Heart left ventricle (tissue), 16 donors: ENCODE data around the gene SH3BP2. TPM values are rescaled to one million over a fixed set of nuclear protein-coding genes. Genes with fewer than 3 reads are reported as not detected.

Experiments
- ATAC-seq, 4 donors: fragments of 200-7000 bp; cut with Tn5 transposase; one replicate each; pipeline ENCODE4 v1.9.1; 2020 to 2022; ENCODE audit warnings: moderate library complexity in 4 of 4, mild to moderate bottlenecking in 3 of 4, moderate number of reproducible peaks in 1 of 4
- DNase-seq, 5 donors: peaks; one replicate each; pipeline ENCODE4 v3.0.0-alpha.2; 2020
- H3K27ac ChIP-seq, 12 donors: fragments of 200-600 bp; sonication (generic) in 4 of 12; one replicate each; pipeline versions ENCODE4 v1.5.0 to v1.8.0; 2016 to 2022; ENCODE audit warnings: mild to moderate bottlenecking in 2 of 12
- H3K27me3 ChIP-seq, 9 donors: fragments of 200-600 bp; sonication (generic) in 2 of 9; one replicate each; pipeline versions ENCODE4 v1.5.1 to v1.8.0; 2016 to 2022; ENCODE audit warnings: mild to moderate bottlenecking in 3 of 9
- H3K36me3 ChIP-seq, 9 donors: fragments of 200-600 bp; sonication (generic) in 2 of 9; one replicate each; pipeline versions ENCODE4 v1.5.0 to v1.8.0; 2018 to 2022; ENCODE audit warnings: mild to moderate bottlenecking in 2 of 9
- H3K4me1 ChIP-seq, 12 donors: fragments of 200-600 bp; sonication (generic) in 4 of 12; one replicate each; pipeline versions ENCODE4 v1.5.0 to v1.8.0; 2016 to 2022; ENCODE audit warnings: mild to moderate bottlenecking in 3 of 12
- H3K4me3 ChIP-seq, 12 donors: fragments of 200-600 bp; sonication (generic) in 4 of 12; one replicate each; pipeline versions ENCODE4 v1.5.0 to v1.8.0; 2017 to 2022; ENCODE audit warnings: mild to moderate bottlenecking in 9 of 12, moderate library complexity in 4 of 12
- H3K9me3 ChIP-seq, 12 donors: fragments of 200-600 bp; sonication (generic) in 4 of 12; one replicate each; pipeline versions ENCODE4 v1.5.0 to v1.8.0; 2016 to 2022; ENCODE audit warnings: mild to moderate bottlenecking in 1 of 12
- POLR2A ChIP-seq, 2 donors: fragments of 450-650 bp; IDR thresholded peaks; one replicate each; pipeline ENCODE4 v1.6.1; 2017; ENCODE audit warnings: antibody characterized with exemption in 2 of 2, mild to moderate bottlenecking in 2 of 2, moderate library complexity in 2 of 2
- WGBS, 4 donors: extraction: QIAGEN DNeasy Blood & Tissue Kit in 2 of 4; methylation state at CpG; one replicate each; pipeline versions ENCODE4 v1.1.5 to v1.1.7; 2013 to 2018; 5-methylcytosine and 5-hydroxymethylcytosine counted together
- intact Hi-C, 10 donors: fragments of 100-400 bp; cut with DNase I; formaldehyde crosslinking; loops; one replicate each; pipeline versions ENCODE4 v1.11.1 to v1.14.2; 2022
- long read RNA-seq, 3 donors: library from polyadenylated mRNA; unstranded; transcript quantifications; one replicate each; pipeline ENCODE4 v2.0.0, GENCODE V29; 2020 to 2021
- polyA plus RNA-seq, 2 donors: library from polyadenylated mRNA; stranded (reverse); fragments of 200-250 nt; gene quantifications; one replicate each; pipeline ENCODE4 v1.2.3, GENCODE V29; 2013
- total RNA-seq, 9 donors: library from RNA; depleted of rRNA in 2 of 9; stranded (reverse); fragments of >200 nt in 2 of 9; fragmentation: NEBNext Ultra II Directional in 3 of 9; extraction: Animal tissue kit (Norgen Biotek cat#: 25700) in 3 of 9; gene quantifications; one replicate each; pipeline versions ENCODE4 v1.1.0 to v1.2.4, GENCODE V29; 2016 to 2023
- TF ChIP-seq, protein P1 (sequence below), 12 donors: fragments of 200-600 bp; sonication (generic) in 4 of 12; IDR thresholded peaks; one replicate each; pipeline versions ENCODE4 v1.5.0 to v1.8.0; 2018 to 2022; ENCODE audit warnings: antibody characterized with exemption in 12 of 12, mild to moderate bottlenecking in 5 of 12
- donor health status: ischemic (EF 13 %, LVEDD 7.1; RV severe dilation, severe dysfunction).
- donor health status: healthy with polysubstance abuse.
- donor health status: DM: no; HTN: yes; CAD: no.
- donor health status: DM: no; HTN: no; CAD: no.
- donor health status: ischemic (EF 25% LVEDD 6.9; RV normal size, moderate dysfunction).
- donor health status: ischemic (EF 25% LVEDD 5.7; RV mildly dilated, moderate dysfunction).
- donor health status: healthy.
- donor health status: DM: yes; HTN: yes; CAD: no.
- donor health status: ischemic (EF 35%, LVEDD 5.7; RV mildly dilated, moderate dysfunction).
- donor health status: nonischemic (EF 11% LVEDD 7.7; RV severe dilation, severe dysfunction).
- donor health status: DM: yes; HTN: yes; CAD: no.
- donor health status: PGD.
- donor health status: ischemic (EF 29% LVEDD 5.4; RV normal size, mild dysfunction).
- donor health status: nonischemic (EF 23%, LVEDD 6.1; RV moderate dilation, normal function).

The SH3BP2 gene
- total RNA-seq (10 to 100 TPM; 10.4 to 70.2 (median 23.5) TPM), polyA plus RNA-seq (10 to 100 TPM; 17.1 to 24.5 TPM)
- long read RNA-seq, donor 1, partial matches to known transcripts, result 5 of 14 reads
- long read RNA-seq, donor 1, other reads (novel, unspliced or antisense), result 8 of 14 reads
- long read RNA-seq, donor 2, partial matches to known transcripts, result 10 of 25 reads
- long read RNA-seq, donor 2, other reads (novel, unspliced or antisense), result 13 of 25 reads
- long read RNA-seq, donor 3, partial matches to known transcripts, result 8 of 13 reads
- long read RNA-seq, donor 3, other reads (novel, unspliced or antisense), result 3 of 13 reads

GRCh38 chr4:2792711-2793585, at the start of gene SH3BP2:
Gene SH3BP2 (plus strand): TSS chr4:2793085. CDS start chr4:2820618, 27,533 bp downstream.
- Histone ChIP-seq H3K9me3 (no peaks in the 10 kb centered on the region), H3K27ac (peak within 1 kb of the TSS; percentile 39 to 96 (median 80)), H3K27me3 (no peaks in the 10 kb centered on the region), H3K4me3 (peak within 1 kb of the TSS; percentile 37 to 93 (median 78)), H3K4me1 (peaks cover 36 to 82% (median 62%) of the 10 kb centered on the region in 12 donors), H3K36me3 (peaks cover 0 to 13% (median 0%) of the 10 kb centered on the region in 9 donors)
- 0 to 8% (median 3%) methylated on average over 2 to 104 of the region's 104 CpGs for WGBS, 4 donors
- ATAC-seq, result peak in 3 of 4 donors; percentile 60 to 73 (median 63)
- intact Hi-C loops, result loop anchor here in 1 of 10 donors (5.0 kb wide), 1 partner anchor 36 kb away; the partner anchor contains the start of gene TNIP2
- DNase-seq, result peak; percentile 88 to 95 (median 92)
- TF ChIP-seq POLR2A (IDR thresholded peaks at IDR 0.05), result peak in 1 of 2 donors; percentile 37
- TF ChIP-seq, protein P1, sequence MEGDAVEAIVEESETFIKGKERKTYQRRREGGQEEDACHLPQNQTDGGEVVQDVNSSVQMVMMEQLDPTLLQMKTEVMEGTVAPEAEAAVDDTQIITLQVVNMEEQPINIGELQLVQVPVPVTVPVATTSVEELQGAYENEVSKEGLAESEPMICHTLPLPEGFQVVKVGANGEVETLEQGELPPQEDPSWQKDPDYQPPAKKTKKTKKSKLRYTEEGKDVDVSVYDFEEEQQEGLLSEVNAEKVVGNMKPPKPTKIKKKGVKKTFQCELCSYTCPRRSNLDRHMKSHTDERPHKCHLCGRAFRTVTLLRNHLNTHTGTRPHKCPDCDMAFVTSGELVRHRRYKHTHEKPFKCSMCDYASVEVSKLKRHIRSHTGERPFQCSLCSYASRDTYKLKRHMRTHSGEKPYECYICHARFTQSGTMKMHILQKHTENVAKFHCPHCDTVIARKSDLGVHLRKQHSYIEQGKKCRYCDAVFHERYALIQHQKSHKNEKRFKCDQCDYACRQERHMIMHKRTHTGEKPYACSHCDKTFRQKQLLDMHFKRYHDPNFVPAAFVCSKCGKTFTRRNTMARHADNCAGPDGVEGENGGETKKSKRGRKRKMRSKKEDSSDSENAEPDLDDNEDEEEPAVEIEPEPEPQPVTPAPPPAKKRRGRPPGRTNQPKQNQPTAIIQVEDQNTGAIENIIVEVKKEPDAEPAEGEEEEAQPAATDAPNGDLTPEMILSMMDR (IDR thresholded peaks at IDR 0.05), result no peak

GRCh38 chr4:2743518-2744445, 49.1 kb upstream of the SH3BP2 start:
- no peaks in the 10 kb centered on the region for H3K9me3 ChIP-seq
- H3K4me3 ChIP-seq, result no peak overlapping the region
- H3K27ac ChIP-seq, result no peak overlapping the region
- ATAC-seq (no peak), DNase-seq (peak in 1 of 5 donors; percentile 9)
- intact Hi-C loops, result no loop called here
- H3K27me3 ChIP-seq, result no peaks in the 10 kb centered on the region
- TF ChIP-seq POLR2A (IDR thresholded peaks at IDR 0.05), result no peak
- TF ChIP-seq, protein P1 (IDR thresholded peaks at IDR 0.05), result no peak
- 91 to 94% (median 93%) methylated on average over 20 to 21 of the region's 21 CpGs for WGBS, 4 donors
- H3K4me1 ChIP-seq, result peaks cover 0 to 28% (median 5%) of the 10 kb centered on the region in 12 donors
- H3K36me3 ChIP-seq, result peaks cover 0 to 72% (median 59%) of the 10 kb centered on the region in 9 donors

DNA sequence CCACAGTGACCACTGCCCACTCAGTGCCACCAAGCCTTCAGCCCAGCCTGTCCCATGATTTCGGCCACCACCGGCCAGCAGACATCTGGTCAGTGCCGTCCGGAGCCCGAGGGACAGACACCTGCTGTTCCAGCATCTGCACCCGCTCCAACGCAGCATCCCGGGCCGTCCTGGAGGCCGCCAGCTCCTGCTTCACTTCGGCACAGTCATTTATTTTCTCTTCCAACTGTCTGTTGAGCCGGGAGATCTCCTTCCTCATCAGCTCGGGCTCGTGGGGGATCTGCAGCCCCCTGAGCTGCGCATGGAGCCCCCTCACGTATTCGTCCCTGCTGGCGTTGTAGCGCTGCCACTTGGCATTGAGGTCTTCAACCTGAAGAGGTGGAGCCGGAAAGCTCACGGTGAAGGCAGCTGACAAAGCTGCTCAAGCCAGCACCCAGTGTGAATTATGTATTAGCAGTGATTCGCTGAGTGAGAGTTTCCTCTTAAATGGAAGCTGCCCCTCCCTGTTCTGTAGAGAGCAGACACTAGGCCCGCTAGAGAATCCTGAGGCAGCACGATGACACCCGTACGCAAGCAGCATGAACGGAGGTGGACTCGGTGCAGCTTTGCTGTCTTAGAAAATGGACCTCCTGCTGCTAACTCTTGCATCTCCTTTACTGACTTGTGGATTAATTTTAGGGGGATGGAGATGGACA, 48.2 kb upstream of the SH3BP2 start:
- no peak for TF ChIP-seq POLR2A (IDR thresholded peaks at IDR 0.05)
- TF ChIP-seq, protein P1 (IDR thresholded peaks at IDR 0.05), result no peak
- Histone ChIP-seq H3K27me3 (no peaks in the 10 kb centered on the region), H3K4me1 (peaks cover 0 to 33% (median 5%) of the 10 kb centered on the region in 12 donors), H3K9me3 (no peaks in the 10 kb centered on the region), H3K27ac (peak overlapping the region in 1 of 12 donors; percentile 88), H3K36me3 (peaks cover 0 to 78% (median 59%) of the 10 kb centered on the region in 9 donors), H3K4me3 (no peak overlapping the region)
- ATAC-seq (no peak), DNase-seq (peak in 1 of 5 donors; percentile 21)
- WGBS, 4 donors, result 93 to 97% (median 94%) methylated on average over 28 of the region's 28 CpGs
- intact Hi-C loops, result no loop called here
